Breast epithelium (tissue), 3 donors: ENCODE data around the gene STOML1.
"Not testable (repeated sequence)": the region's sequence is repeated elsewhere in the genome, so short reads cannot be mapped to it uniquely, and the experiment has no call there.

Experiments
- CTCF ChIP-seq, 3 donors: fragments of 450-650 bp; IDR thresholded peaks; one replicate each; pipeline ENCODE4 v1.5.1; 2016 to 2017; ENCODE audit warnings: antibody characterized with exemption in 3 of 3, mild to moderate bottlenecking in 3 of 3, moderate library complexity in 3 of 3
- POLR2AphosphoS5 ChIP-seq, 3 donors: sonication (generic); formaldehyde crosslinking; IDR thresholded peaks; one replicate each; pipeline ENCODE4 v1.6.1; 2017; ENCODE audit warnings: antibody characterized with exemption in 3 of 3

GRCh38 chr15:73938516-73938915 lies 53.6 kb downstream of the STOML1 start:
- not testable (repeated sequence) for TF ChIP-seq CTCF, POLR2AphosphoS5 (IDR thresholded peaks at IDR 0.05)
